Measurements from ENCODE around the gene PPARG. TPM values are rescaled to one million over a fixed set of nuclear protein-coding genes. Genes with fewer than 3 reads are reported as not detected.

Gene PPARG
- total RNA-seq, 1 donor from 2014 or later: 0.37 TPM

- Mint-ChIP-seq H3K4me1 (ENCODE audit: low read depth, unreplicated experiment) (peaks cover 4% of the 10 kb centered on the region), H3K36me3 (ENCODE audit: unreplicated experiment) (peaks cover 4% of the 10 kb centered on the region), H3K27ac (ENCODE audit: unreplicated experiment) (no peak overlapping the region), H3K9me3 (ENCODE audit: unreplicated experiment) (no peaks in the 10 kb centered on the region), H3K27me3 (ENCODE audit: unreplicated experiment) (peaks cover 2% of the 10 kb centered on the region), H3K4me3 (ENCODE audit: unreplicated experiment) (no peak overlapping the region)
- no peak for DNase-seq
- no peak for TF ChIP-seq CTCF (IDR thresholded peaks at IDR 0.05; ENCODE audit: partially characterized antibody, unreplicated experiment)
These were observed 172.3 kb downstream of the PPARG start for GRCh38 chr3:12461097-12461649.

- DNase-seq: no peak
- TF ChIP-seq CTCF (IDR thresholded peaks at IDR 0.05; ENCODE audit: partially characterized antibody, unreplicated experiment): no peak
- no peak overlapping the region for H3K4me3 Mint-ChIP-seq (ENCODE audit: unreplicated experiment)
- H3K27me3 Mint-ChIP-seq (ENCODE audit: unreplicated experiment): peaks cover 2% of the 10 kb centered on the region
- H3K27ac Mint-ChIP-seq (ENCODE audit: unreplicated experiment): no peak overlapping the region
- H3K9me3 Mint-ChIP-seq (ENCODE audit: unreplicated experiment): no peaks in the 10 kb centered on the region
- peaks cover 4% of the 10 kb centered on the region for H3K4me1 Mint-ChIP-seq (ENCODE audit: low read depth, unreplicated experiment)
- peaks cover 4% of the 10 kb centered on the region for H3K36me3 Mint-ChIP-seq (ENCODE audit: unreplicated experiment)
These were observed 173.5 kb downstream of the PPARG start for GRCh38 chr3:12462159-12462947.

- Mint-ChIP-seq H3K4me3 (ENCODE audit: unreplicated experiment) (no peak overlapping the region), H3K27ac (ENCODE audit: unreplicated experiment) (no peak overlapping the region), H3K36me3 (ENCODE audit: unreplicated experiment) (peaks cover 4% of the 10 kb centered on the region), H3K27me3 (ENCODE audit: unreplicated experiment) (peaks cover 2% of the 10 kb centered on the region), H3K4me1 (ENCODE audit: low read depth, unreplicated experiment) (peaks cover 4% of the 10 kb centered on the region), H3K9me3 (ENCODE audit: unreplicated experiment) (no peaks in the 10 kb centered on the region)
- no peak for TF ChIP-seq CTCF (IDR thresholded peaks at IDR 0.05; ENCODE audit: partially characterized antibody, unreplicated experiment)
- no peak for DNase-seq
These were observed 174.8 kb downstream of the PPARG start for GRCh38 chr3:12463686-12464085.

GRCh38 chr3:12464181-12464580 is 175.3 kb downstream of the PPARG start:
- H3K4me1 Mint-ChIP-seq (ENCODE audit: low read depth, unreplicated experiment): peaks cover 4% of the 10 kb centered on the region
- peaks cover 2% of the 10 kb centered on the region for H3K27me3 Mint-ChIP-seq (ENCODE audit: unreplicated experiment)
- peaks cover 4% of the 10 kb centered on the region for H3K36me3 Mint-ChIP-seq (ENCODE audit: unreplicated experiment)
- H3K27ac Mint-ChIP-seq (ENCODE audit: unreplicated experiment): no peak overlapping the region
- DNase-seq: no peak
- no peak for TF ChIP-seq CTCF (IDR thresholded peaks at IDR 0.05; ENCODE audit: partially characterized antibody, unreplicated experiment)
- H3K9me3 Mint-ChIP-seq (ENCODE audit: unreplicated experiment): no peaks in the 10 kb centered on the region
- H3K4me3 Mint-ChIP-seq (ENCODE audit: unreplicated experiment): no peak overlapping the region

All from glutamatergic neuron (in vitro differentiated cells).